ENCODE measurements around the gene COMT. TPM values are rescaled to one million over a fixed set of nuclear protein-coding genes. Genes with fewer than 3 reads are reported as not detected.
"Not testable (repeated sequence)": the region's sequence is repeated elsewhere in the genome, so short reads cannot be mapped to it uniquely, and the experiment has no call there.

Gene COMT
- total and polyA plus RNA-seq, 2 donors, result 52.7 to 198 TPM

DNA sequence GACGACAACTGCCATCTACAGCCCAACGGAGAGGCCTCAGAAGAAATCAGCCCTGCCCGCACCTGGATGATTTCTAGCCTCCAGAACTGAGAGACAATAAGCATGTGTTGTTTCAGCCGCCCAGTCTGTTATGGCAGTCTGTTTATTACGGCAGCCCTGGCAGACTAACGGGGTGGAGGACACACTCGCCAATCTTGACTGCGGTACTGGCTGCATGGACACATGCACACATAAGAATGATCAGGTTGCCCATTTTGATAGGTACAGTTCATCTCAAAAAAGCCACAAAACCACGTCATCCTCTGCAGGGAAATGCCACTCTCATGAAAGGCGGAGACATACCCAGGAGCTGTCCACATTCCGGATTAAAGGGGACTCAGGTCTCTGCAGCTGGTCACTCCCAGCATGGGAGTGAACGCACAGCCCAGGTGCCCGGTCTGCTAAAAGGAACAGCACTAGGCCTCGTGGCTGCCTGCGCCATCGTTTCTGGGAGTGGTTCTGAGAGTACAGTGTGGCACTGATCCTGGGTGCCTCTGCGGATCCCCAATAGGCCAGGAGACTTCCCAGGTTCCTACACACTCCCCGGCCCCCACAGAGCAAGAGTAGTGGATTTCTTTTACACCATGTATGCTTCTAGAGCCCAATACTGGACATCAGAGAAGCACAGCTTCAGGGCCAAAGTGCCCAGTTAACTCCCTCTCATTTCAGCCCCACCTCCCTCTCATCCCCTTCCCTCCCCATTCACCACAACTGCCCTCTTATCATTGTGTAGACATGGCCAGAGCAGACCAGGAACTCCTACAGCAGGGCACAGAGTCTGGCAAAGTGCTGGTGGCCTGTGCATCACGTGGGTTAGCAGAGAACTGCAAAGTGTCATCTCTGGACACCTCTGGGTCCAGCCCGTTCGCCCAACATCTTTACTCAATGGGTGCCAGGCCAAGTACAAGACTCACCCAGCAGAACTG lies 11.7 kb upstream of the COMT start:
- 93% methylated on average over 21 of the region's 21 CpGs for WGBS
- DNase-seq (ENCODE audit: extremely low spot score), result no peak
- Histone ChIP-seq H3K4me3 (ENCODE audit: low read depth, low read length) (no peak overlapping the region), H3K36me3 (ENCODE audit: insufficient read depth) (no peaks in the 10 kb centered on the region), H3K4me1 (ENCODE audit: insufficient read depth) (no peaks in the 10 kb centered on the region), H3K27ac (ENCODE audit: low read depth) (no peak overlapping the region)

DNA sequence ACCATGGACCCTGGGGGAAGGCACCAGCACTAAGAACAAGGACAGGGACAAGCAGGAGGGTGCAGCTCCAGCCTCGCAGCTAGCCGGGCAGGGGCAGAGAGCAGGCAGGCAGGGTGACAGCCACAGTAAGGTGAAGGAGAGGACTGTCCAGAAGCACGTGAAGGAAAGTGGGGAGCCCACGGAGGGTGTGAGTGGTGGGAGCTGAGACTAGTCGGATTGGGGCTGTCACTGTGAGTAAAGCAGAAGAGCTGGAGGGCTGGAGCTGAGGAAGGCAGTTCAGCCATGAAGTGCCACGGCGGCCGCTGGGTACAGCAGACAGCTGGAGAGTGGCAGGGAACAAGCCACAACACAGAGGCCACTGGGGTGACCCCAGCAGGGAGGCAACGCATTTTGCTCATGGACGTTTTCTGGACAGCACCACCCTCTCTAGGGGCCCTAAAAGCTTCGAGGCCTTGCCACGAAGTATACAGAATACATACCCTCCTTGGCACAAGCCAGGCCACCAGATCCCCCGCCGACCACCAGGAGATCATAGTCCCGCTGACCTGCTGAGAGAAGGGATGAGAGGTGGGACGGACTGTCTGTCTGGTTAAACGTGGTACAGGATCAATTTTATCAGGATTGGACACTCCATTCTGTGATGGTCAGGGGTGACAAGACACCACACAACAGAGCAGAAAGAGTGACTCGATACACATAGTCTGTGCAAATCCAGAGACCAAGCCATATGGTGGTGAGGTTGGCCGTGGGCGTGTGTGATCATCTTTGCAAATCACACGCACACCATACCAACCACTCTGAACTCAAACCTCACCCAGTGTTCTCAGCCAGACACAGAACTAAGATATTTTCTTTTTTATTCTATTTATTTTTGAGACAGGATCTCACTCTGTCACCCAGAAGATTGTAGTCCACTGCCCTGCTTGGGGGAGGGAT lies 10.8 kb upstream of the COMT start:
- WGBS, result 90% methylated on average over 21 of the region's 21 CpGs
- H3K36me3 ChIP-seq (ENCODE audit: insufficient read depth), result no peaks in the 10 kb centered on the region
- no peak overlapping the region for H3K4me3 ChIP-seq (ENCODE audit: low read depth, low read length)
- H3K27ac ChIP-seq (ENCODE audit: low read depth), result no peak overlapping the region
- no peaks in the 10 kb centered on the region for H3K4me1 ChIP-seq (ENCODE audit: insufficient read depth)
- DNase-seq (ENCODE audit: extremely low spot score), result no peak

DNA sequence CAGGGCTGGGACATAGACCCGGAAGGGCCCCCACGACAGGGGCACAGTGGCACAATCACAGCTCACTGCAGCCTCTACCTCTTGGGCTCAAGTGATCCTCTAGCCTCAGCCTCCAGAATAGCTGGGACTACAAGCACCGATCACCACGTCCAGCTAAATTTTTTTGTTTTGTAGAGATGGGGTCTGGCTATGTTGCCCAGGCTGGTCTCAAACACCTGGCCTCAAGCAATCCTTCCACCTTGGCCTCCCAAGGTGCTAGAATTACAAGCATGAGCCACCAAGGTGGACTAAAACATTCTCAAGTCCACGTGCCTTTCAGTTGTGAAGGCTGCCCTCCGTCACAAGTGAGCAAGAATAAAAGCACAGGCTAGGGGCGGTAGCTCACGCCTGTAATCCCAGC lies 10.1 kb upstream of the COMT start:
- H3K36me3 ChIP-seq (ENCODE audit: insufficient read depth), result no peaks in the 10 kb centered on the region
- 97% methylated on average over 8 of the region's 8 CpGs for WGBS
- H3K4me3 ChIP-seq (ENCODE audit: low read depth, low read length), result no peak overlapping the region
- no peaks in the 10 kb centered on the region for H3K4me1 ChIP-seq (ENCODE audit: insufficient read depth)
- no peak overlapping the region for H3K27ac ChIP-seq (ENCODE audit: low read depth)
- DNase-seq (ENCODE audit: extremely low spot score), result no peak

GRCh38 chr22:19932367-19933206 lies 9.0 kb upstream of the COMT start:
- no peaks in the 10 kb centered on the region for H3K4me1 ChIP-seq (ENCODE audit: insufficient read depth)
- WGBS, result 78% methylated on average over 12 of the region's 12 CpGs
- no peak for DNase-seq (ENCODE audit: extremely low spot score)
- no peak overlapping the region for H3K27ac ChIP-seq (ENCODE audit: low read depth)
- H3K4me3 ChIP-seq (ENCODE audit: low read depth, low read length), result no peak overlapping the region
- no peaks in the 10 kb centered on the region for H3K36me3 ChIP-seq (ENCODE audit: insufficient read depth)

- DNase-seq (ENCODE audit: extremely low spot score), result no peak
- H3K36me3 ChIP-seq (ENCODE audit: insufficient read depth), result no peaks in the 10 kb centered on the region
- no peak overlapping the region for H3K4me3 ChIP-seq (ENCODE audit: low read depth, low read length)
- no peak overlapping the region for H3K27ac ChIP-seq (ENCODE audit: low read depth)
- H3K4me1 ChIP-seq (ENCODE audit: insufficient read depth), result no peaks in the 10 kb centered on the region
- 88% methylated on average over 9 of the region's 9 CpGs for WGBS
These were observed 8.0 kb upstream of the COMT start for GRCh38 chr22:19933341-19934241.

GRCh38 chr22:19935123-19935718 lies 6.4 kb upstream of the COMT start:
- H3K4me3 ChIP-seq (ENCODE audit: low read depth, low read length); DNase-seq (ENCODE audit: extremely low spot score); H3K36me3 ChIP-seq (ENCODE audit: insufficient read depth); H3K27ac ChIP-seq (ENCODE audit: low read depth); H3K4me1 ChIP-seq (ENCODE audit: insufficient read depth): not testable (repeated sequence)
- 88% methylated on average over 11 of the region's 11 CpGs for WGBS

- H3K4me1 ChIP-seq (ENCODE audit: insufficient read depth), result peaks cover 3% of the 10 kb centered on the region
- no peak for DNase-seq (ENCODE audit: extremely low spot score)
- H3K27ac ChIP-seq (ENCODE audit: low read depth), result no peak overlapping the region
- no peak overlapping the region for H3K4me3 ChIP-seq (ENCODE audit: low read depth, low read length)
- H3K36me3 ChIP-seq (ENCODE audit: insufficient read depth), result no peaks in the 10 kb centered on the region
- 95% methylated on average over 7 of the region's 7 CpGs for WGBS
These were observed 5.1 kb upstream of the COMT start for GRCh38 chr22:19936513-19936912.

DNA sequence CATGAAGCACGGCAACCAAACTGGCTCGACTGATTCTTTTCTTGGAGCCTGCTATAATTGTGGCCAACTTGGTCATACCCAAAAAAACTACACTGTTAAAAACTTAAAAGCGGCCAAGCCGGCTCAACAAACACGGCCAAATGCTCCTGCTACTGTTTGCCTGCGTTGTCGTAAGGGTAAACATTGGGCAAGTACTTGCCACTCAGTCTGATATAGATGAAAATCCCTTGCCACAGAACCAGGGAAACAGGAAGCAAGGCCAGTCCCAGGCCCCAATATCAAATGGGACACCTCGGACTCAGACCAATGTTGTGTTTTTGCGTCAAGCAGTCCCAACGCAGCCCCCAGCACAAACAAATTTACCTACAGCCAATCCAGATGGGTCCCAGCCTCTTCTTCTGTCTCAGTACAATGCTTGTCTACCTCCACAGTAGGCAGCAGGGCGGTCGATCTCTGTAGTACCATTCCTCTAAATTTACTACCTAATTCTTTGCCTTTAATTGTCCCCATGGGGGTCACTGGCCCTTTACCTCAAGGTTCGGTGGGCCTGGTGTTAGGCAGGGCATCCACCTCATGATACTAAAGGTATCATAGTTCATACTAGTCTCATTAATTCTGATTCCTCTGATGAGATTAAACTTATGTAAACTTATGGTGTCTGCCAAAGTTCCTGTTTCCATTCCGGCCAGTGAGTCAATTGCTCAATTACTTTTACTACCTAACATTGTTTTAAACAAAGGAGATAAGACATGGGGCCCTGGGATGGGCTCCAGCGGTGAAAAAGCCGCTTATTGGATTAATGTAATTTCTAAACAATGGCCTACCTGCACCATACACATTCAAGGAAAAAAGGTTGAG lies 3.7 kb upstream of the COMT start:
- Histone ChIP-seq H3K4me3 (ENCODE audit: low read depth, low read length) (no peak overlapping the region), H3K36me3 (ENCODE audit: insufficient read depth) (no peaks in the 10 kb centered on the region), H3K4me1 (ENCODE audit: insufficient read depth) (peaks cover 3% of the 10 kb centered on the region), H3K27ac (ENCODE audit: low read depth) (no peak overlapping the region)
- WGBS, result 71% methylated on average over 16 of the region's 16 CpGs
- no peak for DNase-seq (ENCODE audit: extremely low spot score)

- DNase-seq (ENCODE audit: extremely low spot score), result no peak
- Histone ChIP-seq H3K27ac (ENCODE audit: low read depth) (no peak overlapping the region), H3K4me1 (ENCODE audit: insufficient read depth) (peaks cover 3% of the 10 kb centered on the region), H3K36me3 (ENCODE audit: insufficient read depth) (no peaks in the 10 kb centered on the region), H3K4me3 (ENCODE audit: low read depth, low read length) (peak overlapping the region; percentile 86)
- WGBS, result 71% methylated on average over 21 of the region's 21 CpGs
These were observed 822 bp upstream of the COMT start for GRCh38 chr22:19940536-19941364.

- peaks cover 3% of the 10 kb centered on the region for H3K4me1 ChIP-seq (ENCODE audit: insufficient read depth)
- H3K4me3 ChIP-seq (ENCODE audit: low read depth, low read length), result peak overlapping the region; percentile 86
- 3% methylated on average over 8 of the region's 8 CpGs for WGBS
- peak overlapping the region; percentile 89 for H3K27ac ChIP-seq (ENCODE audit: low read depth)
- DNase-seq (ENCODE audit: extremely low spot score), result no peak
- H3K36me3 ChIP-seq (ENCODE audit: insufficient read depth), result no peaks in the 10 kb centered on the region
These were observed 847 bp downstream of the COMT start for GRCh38 chr22:19942157-19943081.

All from urinary bladder (tissue), 4 donors.